ENCODE measurements around the gene INHBC. TPM values are rescaled to one million over a fixed set of nuclear protein-coding genes. Genes with fewer than 3 reads are reported as not detected.

The INHBC gene
- total RNA-seq, 4 donors from 2014 or later = 0.33 to 0.63 (median 0.54) TPM; not detected in 1

DNA sequence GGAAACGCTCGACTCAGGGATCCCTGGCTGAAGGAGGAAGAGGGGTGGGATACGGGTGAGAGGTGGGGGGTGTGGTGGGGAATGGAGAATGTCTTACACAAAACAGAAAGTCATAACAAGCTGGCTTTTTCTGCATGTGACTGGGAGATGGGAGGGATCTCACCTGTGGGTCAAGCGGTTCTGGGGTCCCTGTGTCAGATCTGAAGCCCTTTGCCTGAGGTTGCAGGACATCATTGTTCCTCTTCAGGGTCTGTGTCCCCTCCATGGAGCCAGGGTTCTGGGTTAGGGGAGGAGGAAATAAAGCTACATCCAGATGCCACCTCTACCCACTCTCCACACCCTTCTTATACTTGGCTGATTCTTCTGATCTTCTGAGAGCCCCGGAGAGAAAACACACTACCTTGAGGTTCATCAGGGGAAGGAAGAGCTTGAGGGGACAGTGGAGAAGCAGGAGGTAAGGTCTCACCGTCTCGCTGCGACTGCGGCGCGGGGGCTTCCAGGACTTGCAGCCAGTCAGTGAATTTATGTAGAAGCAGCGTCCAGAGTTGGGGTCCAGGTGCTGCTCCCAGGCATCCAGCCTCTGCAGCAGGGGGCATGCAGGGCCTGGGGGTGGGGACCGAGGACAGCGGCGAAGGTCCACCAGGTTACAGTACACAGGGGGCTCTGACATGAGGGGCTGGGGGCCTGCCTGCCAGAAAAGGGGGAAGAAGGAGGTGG, 42.6 kb downstream of the INHBC start:
- Histone ChIP-seq H3K27ac (no peak overlapping the region), H3K36me3 (no peaks in the 10 kb centered on the region), H3K27me3 (peaks cover 14% of the 10 kb centered on the region), H3K9me3 (no peaks in the 10 kb centered on the region), H3K4me1 (peaks cover 13 to 16% of the 10 kb centered on the region in 2 donors), H3K4me3 (replicated peaks in 1 of 3) (peak overlapping the region in 1 of 3 donors; percentile 12)
- DNase-seq = no peak
- TF ChIP-seq CTCF (IDR thresholded peaks at IDR 0.05) (no peak), POLR2A (IDR thresholded peaks at IDR 0.05) (no peak)
- 78 to 82% methylated on average over 15 of the region's 15 CpGs for WGBS, 2 donors
- intact Hi-C loops (cut with DNase I) = no loop called here

- H3K9me3 ChIP-seq = no peaks in the 10 kb centered on the region
- no peak overlapping the region for H3K27ac ChIP-seq
- 68 to 73% methylated on average over 12 of the region's 12 CpGs for WGBS, 2 donors
- peaks cover 14% of the 10 kb centered on the region for H3K27me3 ChIP-seq
- no peak for DNase-seq
- intact Hi-C loops (cut with DNase I) = no loop called here
- H3K4me3 ChIP-seq (replicated peaks in 1 of 3) = no peak overlapping the region
- peaks cover 13 to 16% of the 10 kb centered on the region in 2 donors for H3K4me1 ChIP-seq
- H3K36me3 ChIP-seq = no peaks in the 10 kb centered on the region
- TF ChIP-seq CTCF (IDR thresholded peaks at IDR 0.05) = no peak
- TF ChIP-seq POLR2A (IDR thresholded peaks at IDR 0.05) = no peak
These were observed 43.4 kb downstream of the INHBC start for GRCh38 chr12:57477710-57478681.

DNA sequence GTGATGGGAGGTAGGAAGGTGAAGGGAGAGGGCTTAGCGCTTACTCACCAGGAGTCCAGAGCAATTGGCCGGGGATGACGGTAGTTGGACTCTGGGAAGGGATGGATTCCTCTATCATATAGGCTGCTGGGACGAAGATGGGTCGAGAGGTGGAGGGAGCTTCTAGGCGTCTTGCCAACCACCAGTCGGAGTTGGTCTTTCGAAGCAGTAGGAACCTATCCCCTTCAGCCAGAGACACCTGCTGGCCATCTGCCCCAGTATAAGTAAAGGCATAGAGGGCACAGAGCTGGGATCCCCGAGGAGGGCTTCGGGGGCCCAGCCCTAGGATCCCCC, 44.4 kb downstream of the INHBC start:
- 83 to 87% methylated on average over 10 of the region's 10 CpGs for WGBS, 2 donors
- TF ChIP-seq POLR2A (IDR thresholded peaks at IDR 0.05) = no peak
- no peak for TF ChIP-seq CTCF (IDR thresholded peaks at IDR 0.05)
- no peak overlapping the region for H3K4me3 ChIP-seq (replicated peaks in 1 of 3)
- no peaks in the 10 kb centered on the region for H3K9me3 ChIP-seq
- no peaks in the 10 kb centered on the region for H3K36me3 ChIP-seq
- peaks cover 14% of the 10 kb centered on the region for H3K27me3 ChIP-seq
- intact Hi-C loops (cut with DNase I) = no loop called here
- H3K4me1 ChIP-seq = peaks cover 13 to 16% of the 10 kb centered on the region in 2 donors
- H3K27ac ChIP-seq = no peak overlapping the region
- DNase-seq = no peak

DNA sequence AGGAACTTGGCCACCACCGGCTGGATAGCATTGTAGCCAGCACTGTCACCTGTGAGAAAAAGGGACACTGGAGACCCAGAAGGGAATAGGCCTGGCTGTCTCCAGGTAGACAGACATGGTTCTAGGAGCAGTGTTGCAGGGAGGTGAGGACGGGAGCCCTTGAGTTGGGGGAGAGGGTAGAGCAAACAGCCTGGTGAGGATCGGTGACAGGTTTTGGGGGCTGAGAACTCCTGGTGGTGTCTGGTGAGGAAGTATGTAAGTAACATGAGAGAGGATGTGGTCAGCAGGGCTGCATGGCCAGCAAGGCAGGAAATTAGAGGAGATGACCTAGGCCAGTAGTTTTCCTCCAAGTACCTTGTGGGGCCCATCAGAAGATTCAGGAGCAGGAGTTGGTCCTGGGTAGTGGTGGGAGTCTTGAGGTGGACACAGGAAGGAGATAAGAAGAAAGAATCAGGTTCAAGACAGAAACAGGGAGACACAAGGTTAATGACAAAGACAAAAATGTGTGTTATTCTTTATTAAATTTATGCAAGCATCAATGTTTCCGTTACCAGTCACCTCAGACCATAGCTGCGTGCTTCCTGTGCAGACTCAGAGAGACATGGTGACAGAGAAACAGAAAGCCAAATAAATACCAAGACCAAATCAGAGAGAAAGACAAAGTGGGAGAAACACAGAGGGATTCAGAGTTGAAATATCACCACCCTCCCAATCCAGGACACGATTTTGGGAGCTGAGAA, 45.0 kb downstream of the INHBC start, which contains the start of gene ARHGAP9:
Gene ARHGAP9, minus strand, starts transcription at position 491 of the 740 bp plus-strand sequence. Its CDS starts 460 bp downstream, at position 31.
- H3K27me3 ChIP-seq = peaks cover 14% of the 10 kb centered on the region
- no peak within 1 kb of the TSS for H3K4me3 ChIP-seq (replicated peaks in 1 of 3)
- H3K27ac ChIP-seq = no peak within 1 kb of the TSS

More for the DNA sequence above, 45.0 kb downstream of the INHBC start, which contains the start of gene ARHGAP9:
- no peaks in the 10 kb centered on the region for H3K9me3 ChIP-seq
- intact Hi-C loops (cut with DNase I) = no loop called here
- peaks cover 13 to 16% of the 10 kb centered on the region in 2 donors for H3K4me1 ChIP-seq
- TF ChIP-seq POLR2A (IDR thresholded peaks at IDR 0.05) (no peak), CTCF (IDR thresholded peaks at IDR 0.05) (no peak)
- H3K36me3 ChIP-seq = no peaks in the 10 kb centered on the region
- no peak for DNase-seq
- WGBS, 2 donors = 62 to 74% methylated on average over 6 of the region's 6 CpGs
